Hematopoietic multipotent progenitor cell treated with erythropoietin and hydrocortisone succinate and interleukin-3 and kit ligand, for 17 days (in vitro differentiated cells): ENCODE measurements around the gene PNKD.
"Not testable (repeated sequence)": the region's sequence is repeated elsewhere in the genome, so short reads cannot be mapped to it uniquely, and the experiment has no call there.

Experiments
- DNase-seq: peaks from one replicate; pipeline ENCODE4 v3.0.0-alpha.2; 2015; ENCODE audit warnings: low spot score

PNKD gene

DNA sequence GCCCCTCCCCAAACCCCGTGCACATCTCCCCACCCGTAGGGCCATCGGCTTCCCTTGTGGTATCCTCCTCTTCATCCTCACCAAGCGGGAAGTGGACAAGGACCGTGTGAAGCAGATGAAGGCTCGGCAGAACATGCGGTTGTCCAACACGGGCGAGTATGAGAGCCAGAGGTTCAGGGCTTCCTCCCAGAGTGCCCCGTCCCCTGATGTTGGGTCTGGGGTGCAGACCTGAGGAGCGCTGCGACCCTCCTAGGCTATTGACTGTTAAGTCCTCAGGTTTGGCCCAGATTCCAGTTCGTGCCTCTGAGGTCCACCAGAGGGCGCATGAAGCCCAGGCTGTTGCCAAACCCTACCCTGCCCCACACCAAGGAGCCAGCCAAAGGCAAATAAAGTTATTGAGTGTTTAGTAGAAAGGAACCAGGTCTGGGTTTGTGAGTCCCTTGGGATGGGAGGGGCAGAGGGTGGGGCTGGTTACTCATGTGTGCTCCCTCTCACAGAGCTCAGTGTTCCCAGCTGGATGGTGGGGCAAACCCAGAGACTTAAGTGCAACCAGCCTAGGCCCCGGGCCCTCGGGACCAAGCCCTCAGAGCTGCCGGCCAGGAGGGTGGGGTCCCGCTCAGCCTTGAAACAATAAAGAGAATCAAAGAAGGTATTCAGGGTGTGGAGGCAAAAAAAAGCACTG is 2.4 kb downstream of the PNKD start:
- DNase-seq = peak; percentile 93

- DNase-seq = not testable (repeated sequence)
Measured at GRCh38 chr2:218273214-218273907, 3.0 kb downstream of the PNKD start.

GRCh38 chr2:218273908-218274249 is 3.6 kb downstream of the PNKD start:
- DNase-seq = no peak

- no peak for DNase-seq
Measured at GRCh38 chr2:218274586-218274985, 4.3 kb downstream of the PNKD start.

DNA sequence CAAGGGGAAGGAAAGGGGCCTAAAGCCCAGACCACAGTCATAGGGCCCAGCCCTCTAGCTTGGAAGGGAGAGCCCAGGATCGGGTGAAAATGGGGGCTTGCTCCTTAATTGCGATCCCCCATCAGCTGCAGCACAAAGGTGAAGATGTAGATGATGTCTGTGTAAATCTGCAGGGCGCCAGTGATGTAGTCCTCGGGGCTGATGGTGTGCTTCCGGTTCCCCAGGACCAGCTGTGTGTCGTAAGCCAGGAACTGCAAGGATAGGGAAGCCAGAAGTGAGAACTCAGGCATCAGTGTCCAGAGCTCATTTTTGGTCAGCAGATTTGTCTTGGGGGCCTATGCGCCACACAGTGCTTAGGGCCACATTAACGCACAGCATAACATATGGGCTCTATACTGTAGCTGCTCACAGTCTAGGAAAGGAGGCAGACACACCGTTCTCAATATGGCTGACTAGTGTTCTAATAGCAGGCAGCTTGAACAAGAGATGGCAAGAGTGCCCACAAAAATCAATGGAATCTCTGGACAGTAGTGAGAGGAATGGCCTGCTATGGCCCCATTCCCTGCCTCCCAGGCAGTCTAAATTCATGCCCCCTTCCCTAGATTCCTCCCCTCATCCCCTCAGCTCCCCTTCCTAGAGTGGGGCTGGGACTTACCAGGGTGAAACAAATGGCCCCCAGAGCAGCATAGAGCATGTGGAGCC is 5.2 kb downstream of the PNKD start:
- no peak for DNase-seq

DNA sequence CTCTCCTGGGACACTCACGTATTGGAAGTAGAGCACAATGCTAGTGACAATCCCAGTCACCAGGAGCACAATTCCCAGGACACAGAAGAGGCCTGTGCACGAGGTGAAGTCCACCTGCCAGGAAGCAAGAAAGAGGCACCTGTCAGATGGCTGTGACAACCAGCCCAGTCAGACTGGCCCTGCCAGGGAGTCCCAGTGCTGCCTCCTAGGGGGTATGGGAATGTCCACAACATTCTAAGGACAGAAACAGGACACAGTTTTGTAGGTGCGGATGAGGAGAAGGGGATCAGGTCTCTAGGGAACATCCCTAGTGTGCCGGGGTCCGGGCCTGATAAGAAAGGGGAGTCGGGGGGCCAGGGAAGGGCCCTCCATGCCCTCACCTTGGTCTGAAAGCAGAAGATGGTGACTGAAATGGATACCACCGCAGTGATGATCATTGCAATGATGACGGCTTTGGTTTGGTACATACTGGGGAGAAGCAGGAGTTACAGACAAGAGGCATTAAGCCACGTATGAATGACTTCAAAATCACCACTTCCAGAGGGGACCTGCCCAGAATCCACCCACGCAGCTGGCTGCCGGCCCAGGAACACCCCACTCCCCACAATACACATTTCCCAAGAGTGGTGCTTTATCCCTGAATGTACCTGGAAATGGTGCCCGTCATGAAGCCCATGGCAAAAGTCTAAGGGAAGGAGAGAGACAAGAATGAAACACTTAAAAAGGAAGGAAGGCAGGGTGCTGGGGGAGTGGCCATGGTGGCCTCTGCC is 6.9 kb downstream of the PNKD start:
- DNase-seq = no peak

DNA sequence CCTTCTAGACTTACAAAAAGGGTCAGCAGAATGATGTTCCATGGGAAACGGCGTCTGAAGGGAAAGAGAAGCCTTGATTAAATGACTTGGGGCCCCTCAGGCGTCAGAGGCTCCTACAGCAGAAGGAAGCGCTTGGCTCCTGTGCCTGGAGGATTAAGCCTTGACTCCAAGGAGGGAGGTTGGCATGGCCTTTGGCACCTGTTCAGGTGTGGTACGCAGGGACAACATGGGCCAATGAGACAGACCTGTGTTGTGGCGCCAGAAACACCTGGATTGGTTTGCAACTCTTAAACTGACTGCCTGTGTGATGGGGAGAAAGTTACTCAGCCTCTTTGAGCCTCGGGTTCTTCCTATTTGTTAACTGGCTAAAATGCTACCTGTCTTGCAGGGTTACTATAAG is 7.6 kb downstream of the PNKD start:
- no peak for DNase-seq

GRCh38 chr2:218278531-218279360 is 8.4 kb downstream of the PNKD start:
- no peak for DNase-seq

- no peak for DNase-seq
Measured at GRCh38 chr2:218280260-218280870, 10.0 kb downstream of the PNKD start.

GRCh38 chr2:218281449-218281848 is 11.1 kb downstream of the PNKD start:
- DNase-seq = no peak

- no peak for DNase-seq
Measured at GRCh38 chr2:218282173-218282991, 12.1 kb downstream of the PNKD start.

DNA sequence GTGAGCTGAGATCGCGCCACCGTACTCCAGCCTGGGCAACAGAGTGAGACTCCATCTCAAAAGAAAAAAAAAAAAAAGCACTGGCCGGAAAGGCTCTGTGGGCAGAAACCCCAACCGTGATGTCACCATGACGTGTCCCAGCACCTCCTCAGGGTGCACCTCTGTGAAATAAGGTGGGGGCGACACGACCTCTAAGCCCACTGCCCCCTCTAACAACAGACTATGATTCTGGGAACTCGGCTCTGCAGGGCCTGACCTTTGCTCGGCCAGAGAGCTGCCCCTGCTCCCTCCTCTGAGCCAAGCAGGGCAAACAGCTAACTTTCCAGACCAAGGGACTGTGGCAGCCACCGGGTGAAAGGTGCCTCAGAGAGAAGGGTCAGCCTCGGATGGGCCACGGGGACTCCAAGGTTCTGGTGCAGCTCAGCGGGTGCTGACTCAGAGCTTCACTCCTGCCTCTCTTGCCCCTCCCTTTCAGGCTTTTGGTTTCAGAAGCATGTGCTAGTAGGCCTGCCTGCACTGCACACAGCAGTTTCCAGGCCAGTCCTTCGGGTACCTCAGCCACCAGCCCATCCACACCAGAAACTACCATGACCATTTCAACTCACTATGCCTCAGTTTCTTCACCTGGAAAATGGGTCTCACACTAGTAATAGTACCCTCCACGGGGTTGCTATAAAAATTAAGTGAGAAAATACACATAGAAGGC is 13.9 kb downstream of the PNKD start:
- peak; percentile 86 for DNase-seq

DNA sequence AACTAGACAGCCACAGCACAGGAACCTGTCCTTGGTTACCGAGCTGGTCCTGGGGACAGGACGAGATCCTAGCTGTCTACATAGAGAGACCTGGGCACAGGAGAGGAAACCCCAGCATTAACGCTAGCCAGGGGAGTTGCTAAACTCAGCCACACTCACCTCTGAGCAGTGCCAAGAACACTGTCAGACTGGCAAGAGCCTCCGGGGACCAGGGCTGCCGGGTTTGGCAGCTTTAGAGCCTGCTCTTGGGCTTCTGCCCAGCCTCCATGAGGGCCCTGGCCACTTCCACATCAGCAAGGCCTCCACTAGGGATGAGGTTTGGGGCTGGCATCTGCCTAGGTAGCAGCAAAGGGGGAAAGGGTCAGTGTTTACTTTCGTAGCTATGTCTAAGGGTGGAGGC is 15.3 kb downstream of the PNKD start:
- peak; percentile 77 for DNase-seq

DNA sequence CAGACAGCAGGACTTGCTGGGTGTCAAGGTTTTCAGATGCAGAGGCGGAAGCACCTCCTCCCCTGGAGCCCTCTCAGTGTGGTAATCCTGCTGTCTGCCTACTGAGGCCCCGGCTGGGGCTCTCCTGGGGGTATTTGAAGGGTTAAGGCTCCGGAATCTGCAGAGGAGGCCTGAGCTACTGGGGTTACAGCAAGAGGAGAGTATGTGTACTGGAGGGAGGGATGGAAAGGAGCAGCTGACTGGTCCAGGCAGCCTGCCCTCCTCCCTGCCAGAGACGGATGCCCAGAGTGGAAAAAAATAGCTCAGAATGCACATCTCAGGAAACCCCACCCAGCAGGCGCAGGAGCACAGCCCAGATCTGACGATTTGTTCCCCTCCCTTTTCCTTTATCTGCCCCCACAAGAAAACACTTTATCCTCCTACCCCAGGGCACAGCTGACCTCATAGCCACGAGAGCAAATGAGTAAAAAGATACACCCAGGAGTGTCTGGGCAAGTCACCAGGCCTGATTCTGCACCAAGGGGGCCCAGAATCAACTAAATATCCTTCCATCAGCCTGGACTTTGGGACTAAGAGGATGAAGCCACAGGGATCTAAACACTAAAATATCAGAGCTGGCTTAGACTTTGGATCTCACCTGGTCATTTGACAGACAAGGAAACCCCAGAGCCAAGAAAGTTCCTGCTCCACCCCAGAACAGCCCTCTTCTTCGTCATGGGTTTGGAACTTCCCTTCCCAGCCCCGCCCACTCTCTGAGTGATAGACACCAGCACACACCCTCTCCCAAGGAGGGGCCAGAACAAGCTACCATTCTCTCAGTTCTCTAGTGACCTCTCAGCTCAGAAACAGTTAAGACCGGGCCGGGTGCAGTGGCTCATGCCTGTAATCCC is 16.5 kb downstream of the PNKD start:
- peak; percentile 95 for DNase-seq

GRCh38 chr2:218289639-218290315 is 19.5 kb downstream of the PNKD start:
- peak; percentile 72 for DNase-seq

GRCh38 chr2:218290316-218291261 is 20.3 kb downstream of the PNKD start:
- DNase-seq = peak; percentile 75
